ENCODE measurements around the gene ESRRB. TPM values are rescaled to one million over a fixed set of nuclear protein-coding genes. Genes with fewer than 3 reads are reported as not detected.

Gene ESRRB
- not detected in 2 replicates for total RNA-seq (2014; rRNA removed)
- polyA plus RNA-seq (2012) = not detected

- DNase-seq (ENCODE audit: low read depth) = no peak
Measured at GRCh38 chr14:76375947-76376404, at the start of gene ESRRB. Gene ESRRB (plus strand): TSS chr14:76376137. CDS start chr14:76376402, 265 bp downstream.

- no peak for DNase-seq (ENCODE audit: low read depth)
Measured at GRCh38 chr14:76326918-76327689, 48.8 kb upstream of the ESRRB start.

- DNase-seq (ENCODE audit: low read depth) = no peak
Measured at GRCh38 chr14:76328457-76329137, 47.3 kb upstream of the ESRRB start.

GRCh38 chr14:76329154-76329928 is 46.6 kb upstream of the ESRRB start:
- no peak for DNase-seq (ENCODE audit: low read depth)

- DNase-seq (ENCODE audit: low read depth) = no peak
Measured at GRCh38 chr14:76329951-76330350, 46.0 kb upstream of the ESRRB start.

- DNase-seq (ENCODE audit: low read depth) = no peak
Measured at GRCh38 chr14:76330411-76331327, 45.3 kb upstream of the ESRRB start.

- no peak for DNase-seq (ENCODE audit: low read depth)
Measured at GRCh38 chr14:76331328-76332011, 44.5 kb upstream of the ESRRB start.

GRCh38 chr14:76333664-76334063 is 42.3 kb upstream of the ESRRB start:
- no peak for DNase-seq (ENCODE audit: low read depth)

GRCh38 chr14:76334316-76334715 is 41.6 kb upstream of the ESRRB start:
- DNase-seq (ENCODE audit: low read depth) = no peak

- DNase-seq (ENCODE audit: low read depth) = no peak
Measured at GRCh38 chr14:76336876-76337275, 39.1 kb upstream of the ESRRB start.

- no peak for DNase-seq (ENCODE audit: low read depth)
Measured at GRCh38 chr14:76337635-76338545, 38.0 kb upstream of the ESRRB start.

GRCh38 chr14:76339728-76340615 is 36.0 kb upstream of the ESRRB start:
- no peak for DNase-seq (ENCODE audit: low read depth)

GRCh38 chr14:76343386-76343785 is 32.6 kb upstream of the ESRRB start:
- DNase-seq (ENCODE audit: low read depth) = no peak

- DNase-seq (ENCODE audit: low read depth) = no peak
Measured at GRCh38 chr14:76346391-76347160, 29.4 kb upstream of the ESRRB start.

- peak; percentile 52 for DNase-seq (ENCODE audit: low read depth)
Measured at GRCh38 chr14:76348898-76349297, 27.0 kb upstream of the ESRRB start.

- DNase-seq (ENCODE audit: low read depth) = no peak
Measured at GRCh38 chr14:76349993-76350392, 25.9 kb upstream of the ESRRB start.

- DNase-seq (ENCODE audit: low read depth) = no peak
Measured at GRCh38 chr14:76350671-76351070, 25.3 kb upstream of the ESRRB start.

GRCh38 chr14:76351941-76352340 is 24.0 kb upstream of the ESRRB start:
- no peak for DNase-seq (ENCODE audit: low read depth)

Measured in LHCN-M2 (cell line).